OCI-LY7 (cell line): Measurements from ENCODE around the gene PHF23. TPM values are rescaled to one million over a fixed set of nuclear protein-coding genes. Genes with fewer than 3 reads are reported as not detected.

Experiments used
- BruUV-seq: library from RNA; stranded (reverse); fragments of 400-500 nt; replicated peaks from 2 replicates; lab custom pipeline; 2021; lab: Mats Ljungman, UMichigan
- CTCF ChIA-PET: fragments of 300-600 bp; sonication (Branson Sonifier 250); formaldehyde crosslinking; loops from one replicate; lab custom pipeline; 2022; ENCODE audit warnings: antibody characterized with exemption; ENCODE audit not compliant: unreplicated experiment; lab: Charles Lee
- POLR2A ChIA-PET: fragments of 300-600 bp; sonication (Branson Sonifier 250); formaldehyde crosslinking; loops from one replicate; lab custom pipeline; 2022; ENCODE audit warnings: antibody characterized with exemption; lab: Charles Lee
- DNase-seq: peaks from one replicate; pipeline ENCODE4 v3.0.0-alpha.2; 2015; ENCODE audit warnings: low spot score
- H2AFZ ChIP-seq: fragments of 200-600 bp; sonication (generic), shearing (Covaris generic); 2 replicates; pipeline ENCODE4 v1.6.1; 2014; ENCODE audit warnings: mild to moderate bottlenecking, antibody characterized with exemption, low read length, moderate library complexity
- H3K27ac ChIP-seq: fragments of 200-600 bp; sonication (generic); 2 replicates; pipeline ENCODE4 v1.5.1; 2014; ENCODE audit warnings: mixed run types, low read depth, mild to moderate bottlenecking, moderate library complexity, low read length, inconsistent platforms; ENCODE audit not compliant: poor library complexity, severe bottlenecking
- H3K36me3 ChIP-seq: fragments of 200-600 bp; sonication (generic); 2 replicates; pipeline ENCODE4 v1.6.1; 2014; ENCODE audit warnings: mild to moderate bottlenecking, antibody characterized with exemption, low read length, moderate library complexity, mixed read lengths; ENCODE audit not compliant: insufficient read depth
- H3K4me1 ChIP-seq: fragments of 200-600 bp; sonication (generic); 2 replicates; pipeline ENCODE4 v1.5.1; 2014; ENCODE audit warnings: mild to moderate bottlenecking, low read length; ENCODE audit not compliant: insufficient read depth, poor library complexity, severe bottlenecking
- H3K4me2 ChIP-seq: fragments of 200-600 bp; sonication (generic); 2 replicates; pipeline ENCODE4 v1.6.1; 2014; ENCODE audit warnings: mild to moderate bottlenecking, low read length
- H3K4me3 ChIP-seq: fragments of 200-600 bp; sonication (generic); 2 replicates; pipeline ENCODE4 v1.5.1; 2014; ENCODE audit warnings: mild to moderate bottlenecking, low read depth, low read length; ENCODE audit not compliant: poor library complexity, severe bottlenecking
- H3K79me2 ChIP-seq: fragments of 200-600 bp; sonication (generic); 2 replicates; pipeline ENCODE4 v1.6.1; 2016; ENCODE audit warnings: low read depth, mild to moderate bottlenecking, low read length, moderate library complexity, mixed read lengths; ENCODE audit not compliant: insufficient read depth
- H3K9me2 ChIP-seq: fragments of 200-600 bp; sonication (generic); 2 replicates; pipeline ENCODE4 v1.6.1; 2016; ENCODE audit warnings: mild to moderate bottlenecking, low read length, mixed read lengths; ENCODE audit not compliant: insufficient read depth
- H3K9me3 ChIP-seq: fragments of 200-600 bp; sonication (generic); 2 replicates; pipeline ENCODE4 v1.6.1; 2014; ENCODE audit warnings: mild to moderate bottlenecking, mixed run types, low read length, mixed read lengths
- H4K20me1 ChIP-seq: fragments of 200-600 bp; sonication (generic); 2 replicates; pipeline ENCODE4 v1.6.1; 2014; ENCODE audit warnings: mild to moderate bottlenecking, antibody characterized with exemption, low read length, moderate library complexity, mixed read lengths; ENCODE audit not compliant: insufficient read depth
- EZH2phosphoT487 ChIP-seq: fragments of 200-600 bp; sonication (generic); IDR thresholded peaks from 2 replicates; pipeline ENCODE4 v1.6.1; 2018; ENCODE audit warnings: low read depth, borderline replicate concordance, mild to moderate bottlenecking, mixed run types, antibody characterized with exemption, low read length, moderate library complexity, mixed read lengths
- intact Hi-C: fragments of 100-400 bp; cut with micrococcal nuclease; formaldehyde crosslinking; loops from one replicate; pipeline ENCODE4 v1.10.0; 2022; ENCODE audit not compliant: unreplicated experiment
- total RNA-seq, 2 experiments: library from RNA; depleted of rRNA in 1 of 2; stranded (reverse); fragments of >200 nt in 1 of 2; shearing (Covaris generic) in 1 of 2; gene quantifications; 2 replicates each; pipeline ENCODE4 v1.2.3, GENCODE V29; 2014 to 2022
- TF ChIP-seq, protein P1 (sequence below): fragments of 200-600 bp; sonication (generic); conservative IDR thresholded peaks from 2 replicates; pipeline ENCODE4 v1.5.1; 2014; ENCODE audit warnings: mild to moderate bottlenecking, antibody characterized with exemption, low read length, moderate library complexity, mixed read lengths

Gene PHF23
- total RNA-seq, 2 experiments from 2014 or later = 43.3 to 47.7 TPM

DNA sequence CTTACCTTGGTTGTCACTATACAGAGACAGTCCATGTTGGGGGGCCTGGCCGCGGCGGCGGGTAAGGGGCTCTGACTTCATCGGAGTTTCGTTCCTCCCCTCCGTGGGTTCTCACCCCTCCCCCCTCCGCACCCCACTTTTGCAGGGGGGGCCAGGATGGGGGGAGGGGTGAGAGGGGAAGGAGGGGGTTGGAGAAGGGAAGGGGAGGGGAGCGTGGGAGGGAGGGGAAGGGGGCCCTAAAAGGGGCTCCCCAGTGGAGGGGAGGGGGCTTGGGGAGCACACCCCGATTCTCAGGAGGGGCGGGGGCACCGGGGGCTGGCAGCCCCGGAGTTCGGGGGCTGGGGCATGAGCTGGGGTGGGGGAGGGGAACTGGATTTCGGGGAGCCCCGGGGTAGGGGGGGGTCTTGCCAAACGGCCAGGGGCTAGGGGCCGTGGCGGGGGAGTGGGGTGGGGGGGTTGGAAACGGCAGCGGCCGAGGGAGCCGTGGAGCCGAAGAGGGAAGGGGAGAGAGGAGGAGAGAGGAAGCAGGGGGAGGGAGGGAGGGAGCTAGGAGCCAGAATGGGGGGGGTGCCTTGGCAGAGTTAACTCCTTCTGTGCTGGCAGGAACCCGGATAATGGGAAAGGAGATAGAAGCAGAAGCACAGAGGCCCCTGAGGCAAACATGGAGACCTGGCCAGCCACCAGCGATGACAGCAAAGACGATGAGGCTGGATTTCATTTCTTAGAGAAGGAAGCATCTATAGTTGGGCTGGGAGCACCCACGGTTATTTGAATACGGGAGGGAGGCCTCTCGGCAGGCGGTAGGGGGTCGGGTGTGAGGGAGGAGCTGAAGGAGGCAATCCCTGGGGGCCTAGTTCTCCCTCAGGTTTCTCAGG is 21.9 kb downstream of the PHF23 start:
- POLR2A ChIA-PET = interaction anchor here (0.6 kb wide), 2 partner anchors 47 to 263 kb away, joined by 3 read pairs; no protein-coding TSS in a partner anchor
- peaks cover 64% of the 10 kb centered on the region for H3K4me1 ChIP-seq
- CTCF ChIA-PET = no interaction called here
- BruUV-seq = no TSS peak
- peaks cover 24% of the 10 kb centered on the region for H3K79me2 ChIP-seq
- H3K4me2 ChIP-seq = peak overlapping the region; percentile 91
- no peak for TF ChIP-seq EZH2phosphoT487
- TF ChIP-seq, protein P1, sequence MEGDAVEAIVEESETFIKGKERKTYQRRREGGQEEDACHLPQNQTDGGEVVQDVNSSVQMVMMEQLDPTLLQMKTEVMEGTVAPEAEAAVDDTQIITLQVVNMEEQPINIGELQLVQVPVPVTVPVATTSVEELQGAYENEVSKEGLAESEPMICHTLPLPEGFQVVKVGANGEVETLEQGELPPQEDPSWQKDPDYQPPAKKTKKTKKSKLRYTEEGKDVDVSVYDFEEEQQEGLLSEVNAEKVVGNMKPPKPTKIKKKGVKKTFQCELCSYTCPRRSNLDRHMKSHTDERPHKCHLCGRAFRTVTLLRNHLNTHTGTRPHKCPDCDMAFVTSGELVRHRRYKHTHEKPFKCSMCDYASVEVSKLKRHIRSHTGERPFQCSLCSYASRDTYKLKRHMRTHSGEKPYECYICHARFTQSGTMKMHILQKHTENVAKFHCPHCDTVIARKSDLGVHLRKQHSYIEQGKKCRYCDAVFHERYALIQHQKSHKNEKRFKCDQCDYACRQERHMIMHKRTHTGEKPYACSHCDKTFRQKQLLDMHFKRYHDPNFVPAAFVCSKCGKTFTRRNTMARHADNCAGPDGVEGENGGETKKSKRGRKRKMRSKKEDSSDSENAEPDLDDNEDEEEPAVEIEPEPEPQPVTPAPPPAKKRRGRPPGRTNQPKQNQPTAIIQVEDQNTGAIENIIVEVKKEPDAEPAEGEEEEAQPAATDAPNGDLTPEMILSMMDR = no peak
- peaks cover 17% of the 10 kb centered on the region; the same call in 1 of the 2 replicates for H3K36me3 ChIP-seq
- peak; percentile 68 for DNase-seq
- H2AFZ ChIP-seq = peak overlapping the region; percentile 17; the same call in 1 of the 2 replicates
- H3K4me3 ChIP-seq = peak overlapping the region; percentile 75
- intact Hi-C loops = no loop called here
- no peaks in the 10 kb centered on the region for H4K20me1 ChIP-seq
- no peaks in the 10 kb centered on the region for H3K9me2 ChIP-seq
- peak overlapping the region; percentile 71 for H3K27ac ChIP-seq
- H3K9me3 ChIP-seq = no peaks in the 10 kb centered on the region

DNA sequence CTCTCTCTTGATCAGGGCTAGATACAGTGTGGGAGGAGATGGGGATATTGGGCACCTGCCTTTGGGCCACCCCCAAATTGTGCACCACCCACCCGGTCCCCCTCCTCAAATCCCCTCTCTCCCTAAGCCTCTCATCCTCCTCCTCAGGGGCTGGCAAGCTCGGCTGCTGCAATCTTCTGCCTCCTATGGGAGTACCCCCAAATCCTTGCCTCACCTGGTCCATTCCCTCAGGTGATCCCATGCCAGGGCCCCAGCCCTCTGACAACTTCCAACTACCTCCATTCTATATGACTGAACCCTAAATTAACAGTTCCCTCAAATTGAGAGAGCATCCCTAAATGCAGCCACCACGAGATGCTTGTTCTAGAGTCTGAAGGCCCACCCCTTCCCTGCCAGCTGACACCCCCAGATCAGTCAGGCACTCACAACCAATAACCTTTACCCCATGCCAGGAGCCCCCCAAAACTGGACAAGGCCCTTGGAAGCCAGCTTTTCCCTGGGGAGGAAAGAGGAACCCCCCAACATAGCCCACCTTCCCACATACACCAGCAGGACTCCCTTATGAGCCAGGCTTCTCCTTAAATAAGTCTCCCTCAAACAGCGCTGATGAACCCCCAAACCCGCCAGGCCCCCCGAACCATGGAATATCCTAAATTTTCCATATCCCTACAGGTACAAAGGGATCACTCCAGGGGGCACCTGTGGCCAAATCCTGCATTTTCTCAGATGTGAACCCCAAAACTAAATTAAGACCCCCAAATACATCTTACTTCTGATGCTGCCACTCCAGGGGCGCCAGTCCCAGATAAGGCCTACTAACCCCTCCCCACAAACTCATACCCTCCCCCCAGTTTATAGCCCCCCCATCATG is 22.8 kb downstream of the PHF23 start:
- CTCF ChIA-PET = no interaction called here
- Histone ChIP-seq H3K9me3 (no peaks in the 10 kb centered on the region), H4K20me1 (no peaks in the 10 kb centered on the region), H3K4me3 (peak overlapping the region; percentile 75), H3K4me1 (peaks cover 64% of the 10 kb centered on the region), H3K9me2 (no peaks in the 10 kb centered on the region), H3K4me2 (peak overlapping the region; percentile 78), H2AFZ (no peak overlapping the region), H3K36me3 (peaks cover 8% of the 10 kb centered on the region; the same call in 1 of the 2 replicates), H3K27ac (peak overlapping the region; percentile 65), H3K79me2 (peaks cover 30% of the 10 kb centered on the region)
- DNase-seq = peak; percentile 22
- intact Hi-C loops = no loop called here
- POLR2A ChIA-PET = no interaction called here
- no TSS peak for BruUV-seq
- TF ChIP-seq, protein P1 = no peak
- no peak for TF ChIP-seq EZH2phosphoT487
